GM19351 (cell line): ENCODE data around the gene PPP1R14C.

Experiments
- ATAC-seq: cut with Tn5 transposase; IDR thresholded peaks from one replicate; pipeline ENCODE4 v1.9.1; 2021; ENCODE audit warnings: mild to moderate bottlenecking, moderate library complexity; ENCODE audit not compliant: unreplicated experiment

PPP1R14C gene

DNA sequence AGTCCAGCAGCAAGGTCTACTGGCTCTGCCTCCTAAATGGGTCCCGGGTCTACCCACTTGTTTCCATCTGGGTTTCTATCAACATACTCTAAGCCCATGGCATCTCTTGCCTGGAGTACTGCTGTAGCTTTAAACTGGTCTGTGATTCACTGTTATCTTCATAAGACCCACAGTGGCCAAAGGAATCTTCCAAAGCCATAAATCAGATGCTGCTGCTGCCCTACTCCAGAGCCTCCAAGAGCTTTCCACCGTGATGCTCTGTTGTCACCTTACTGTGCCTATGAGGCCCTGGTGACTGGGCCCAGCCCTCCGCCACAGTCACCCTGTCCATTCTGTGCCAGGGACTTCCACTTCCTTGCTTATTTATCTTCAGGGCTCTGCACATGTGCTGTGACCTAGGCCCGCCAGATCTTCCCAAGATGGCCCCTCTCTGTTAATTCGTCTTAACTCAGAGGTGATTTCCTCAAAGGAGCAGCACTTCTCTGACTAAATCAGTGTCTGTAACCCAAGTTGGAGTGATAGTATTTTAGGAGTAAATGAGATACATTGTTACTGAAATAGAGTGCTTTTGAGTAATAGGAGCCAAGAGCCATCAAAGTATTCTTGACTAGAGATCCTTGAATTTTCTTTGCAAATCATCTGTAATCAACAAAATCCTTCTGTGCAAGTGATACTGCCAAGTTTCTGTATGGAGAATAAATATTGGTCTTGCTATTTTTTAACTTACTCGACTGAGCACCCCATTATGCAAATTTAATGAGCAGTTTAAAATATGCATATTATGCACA is 102.5 kb downstream of the PPP1R14C start:
- no peak for ATAC-seq

DNA sequence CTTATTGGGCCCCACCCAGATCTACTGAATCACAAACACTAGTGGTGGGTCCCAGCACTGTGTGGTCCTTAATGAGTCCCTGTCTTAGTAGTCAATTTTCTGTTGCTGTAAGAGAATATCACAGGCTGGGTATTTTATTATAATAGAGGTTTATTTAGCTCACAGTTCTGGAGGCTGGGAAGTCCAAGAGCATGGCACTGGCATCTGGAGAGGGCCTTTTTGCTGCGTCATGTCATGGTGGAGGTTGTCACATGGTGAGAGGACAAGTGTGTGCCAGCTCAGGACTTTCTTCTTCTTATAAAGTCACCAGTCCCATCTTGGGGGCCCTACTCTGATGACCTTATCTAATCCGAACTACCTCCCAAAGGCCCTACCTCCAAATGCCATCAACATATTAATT is 105.0 kb downstream of the PPP1R14C start:
- no peak for ATAC-seq

DNA sequence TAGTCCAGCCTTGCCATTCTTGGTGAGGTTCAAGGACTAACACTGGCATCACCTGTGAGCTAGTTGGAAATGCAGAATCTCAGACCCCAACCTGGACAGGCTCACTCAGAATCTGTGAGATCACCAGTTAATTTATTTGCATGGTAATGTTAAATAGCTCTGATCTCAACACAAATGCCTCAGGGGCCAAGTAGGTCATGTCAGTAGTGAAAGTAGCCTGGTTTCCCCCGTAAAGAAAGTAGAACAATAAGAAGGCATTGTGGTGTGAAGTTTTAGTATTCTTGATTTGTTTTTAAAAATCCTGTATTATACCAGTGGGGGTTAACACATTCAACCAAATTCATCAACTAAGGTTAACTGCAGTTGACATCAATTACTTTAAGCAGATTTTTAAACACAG is 105.5 kb downstream of the PPP1R14C start:
- ATAC-seq, result no peak

DNA sequence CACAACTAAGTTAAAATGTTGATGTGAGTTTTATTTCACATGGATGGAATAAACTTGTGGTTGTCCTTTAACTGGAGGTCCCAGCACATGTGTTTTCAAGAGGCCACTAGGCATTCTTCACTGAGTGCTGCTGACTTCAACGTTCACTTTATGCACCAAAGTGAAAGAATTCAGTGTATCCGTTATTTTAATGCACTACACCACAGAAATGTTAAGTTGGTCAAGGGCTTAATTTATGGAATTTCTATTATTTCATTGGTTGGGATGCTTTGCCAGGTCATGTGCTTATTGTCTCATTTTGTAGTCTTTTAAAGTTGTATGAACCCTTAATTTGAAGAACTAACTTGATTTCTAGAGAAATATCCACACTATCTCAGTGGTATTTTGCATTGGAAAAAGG is 106.4 kb downstream of the PPP1R14C start:
- ATAC-seq, result no peak

DNA sequence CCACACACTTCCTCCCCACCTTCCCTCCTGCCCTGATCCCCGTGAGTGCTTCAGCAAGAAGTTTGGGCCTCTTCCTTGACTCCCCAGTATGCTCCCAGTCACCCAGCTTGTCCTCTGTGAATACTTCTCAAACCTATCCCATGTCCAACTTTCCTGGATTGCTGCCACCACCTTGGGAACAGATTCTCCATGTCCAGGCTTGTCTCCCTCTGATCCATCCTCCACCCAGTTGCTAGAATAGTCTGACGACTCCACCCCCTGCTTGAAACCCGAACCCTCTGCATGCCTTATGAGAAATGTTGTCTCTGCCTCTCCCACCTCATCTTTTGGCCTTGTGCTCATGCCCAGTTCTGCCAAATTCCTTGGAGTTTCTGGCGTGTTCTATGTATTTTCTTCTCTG is 108.0 kb downstream of the PPP1R14C start:
- ATAC-seq, result no peak

DNA sequence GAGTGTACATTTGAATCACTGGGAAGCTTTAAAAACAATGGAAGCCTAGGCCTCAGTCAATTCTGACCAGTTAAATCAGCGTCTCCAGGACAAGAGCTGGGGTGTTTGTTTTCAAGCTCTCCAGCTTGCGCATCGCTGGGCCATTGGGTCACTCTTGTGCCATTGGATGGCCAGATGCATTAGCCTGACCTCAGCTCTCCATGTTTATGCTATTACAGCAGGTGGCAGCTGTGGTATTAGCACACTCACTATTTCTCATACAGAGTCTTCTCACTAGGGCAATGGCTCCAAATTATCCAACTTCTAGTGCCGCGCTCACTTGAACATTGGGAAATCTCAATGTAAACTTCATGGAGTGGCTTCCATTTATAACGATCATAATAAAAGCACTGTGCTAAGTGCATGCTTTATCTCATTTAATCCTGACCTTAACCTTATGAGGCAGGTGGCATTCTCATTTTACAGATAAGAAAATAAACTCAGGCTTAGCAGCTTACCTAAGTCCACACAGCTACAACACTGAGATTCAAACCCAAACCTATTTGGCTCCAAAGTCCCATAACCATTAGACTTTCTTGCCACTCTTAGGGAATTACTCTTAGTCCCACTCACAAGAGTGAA is 108.8 kb downstream of the PPP1R14C start:
- ATAC-seq, result no peak

DNA sequence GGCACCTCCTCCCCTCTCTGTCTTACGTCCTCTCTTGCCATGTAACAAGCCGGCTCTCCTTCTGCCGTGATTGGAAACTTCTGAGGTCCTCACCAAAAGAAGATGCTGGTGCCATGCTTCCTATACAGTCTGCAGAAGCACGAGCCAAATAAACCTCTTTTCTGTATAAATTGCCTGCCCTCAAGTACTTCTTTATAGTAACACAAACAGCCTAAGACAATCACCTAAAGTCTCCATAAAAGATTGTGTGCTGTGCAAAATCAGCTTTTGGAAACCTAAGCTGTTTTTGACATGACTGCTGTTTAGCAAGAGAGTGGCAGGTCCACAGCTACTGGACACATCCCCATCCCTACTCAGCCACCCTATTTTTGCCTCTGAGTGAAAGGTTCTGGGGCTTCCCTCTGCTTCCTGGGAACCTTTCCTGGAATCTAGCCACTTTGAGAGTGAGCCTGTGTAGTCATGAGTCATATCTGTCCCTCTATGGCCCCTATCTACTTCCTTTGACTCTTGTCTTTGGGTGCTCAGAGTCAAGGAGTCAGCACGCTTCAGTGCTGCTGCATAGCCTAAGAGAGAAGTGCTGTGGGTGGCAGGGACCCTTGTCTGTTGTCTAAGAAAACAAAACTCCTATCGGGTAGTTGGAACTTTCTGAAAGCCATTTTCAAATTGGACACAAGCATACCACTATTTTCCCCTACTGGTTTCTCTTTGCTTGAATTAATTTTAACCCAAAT is 110.0 kb downstream of the PPP1R14C start:
- ATAC-seq, result peak; percentile 63

DNA sequence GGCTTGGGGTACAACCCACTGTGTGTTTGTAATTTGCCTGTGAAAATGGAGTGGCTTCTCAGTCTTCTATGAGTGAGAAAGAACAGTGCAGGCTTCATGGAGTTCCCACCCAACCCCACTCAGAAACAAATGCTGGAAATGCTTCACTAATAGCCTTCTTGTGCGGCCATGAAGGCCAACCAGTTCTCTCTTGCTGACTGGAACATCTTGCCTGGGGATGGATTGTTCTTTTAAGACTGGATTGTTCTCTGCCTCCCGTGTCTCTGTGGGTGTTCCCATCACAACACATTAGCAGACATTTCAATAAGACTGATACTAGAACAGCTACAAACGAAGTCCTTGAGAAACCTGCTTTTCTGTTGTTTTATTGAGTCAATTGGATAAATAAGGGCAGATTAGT is 110.6 kb downstream of the PPP1R14C start:
- ATAC-seq, result no peak

DNA sequence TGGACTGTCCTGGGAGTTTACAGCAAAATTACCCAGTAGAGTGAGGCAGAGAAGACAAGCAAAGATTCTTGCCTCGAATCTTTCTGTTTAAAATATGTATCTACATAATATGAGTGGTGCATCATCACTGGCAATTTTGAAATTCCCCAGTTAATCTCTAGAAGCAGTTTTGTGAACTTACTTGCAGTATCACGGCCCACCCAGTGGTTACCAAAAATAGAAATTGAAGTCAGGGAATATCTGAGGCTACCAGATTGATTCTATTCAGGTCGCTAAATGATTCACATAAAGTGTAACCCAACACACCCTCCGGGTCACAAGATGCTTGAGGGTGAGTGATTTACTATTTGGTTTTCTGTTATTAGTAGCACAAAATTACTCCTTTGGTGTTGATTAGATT is 111.9 kb downstream of the PPP1R14C start:
- no peak for ATAC-seq

DNA sequence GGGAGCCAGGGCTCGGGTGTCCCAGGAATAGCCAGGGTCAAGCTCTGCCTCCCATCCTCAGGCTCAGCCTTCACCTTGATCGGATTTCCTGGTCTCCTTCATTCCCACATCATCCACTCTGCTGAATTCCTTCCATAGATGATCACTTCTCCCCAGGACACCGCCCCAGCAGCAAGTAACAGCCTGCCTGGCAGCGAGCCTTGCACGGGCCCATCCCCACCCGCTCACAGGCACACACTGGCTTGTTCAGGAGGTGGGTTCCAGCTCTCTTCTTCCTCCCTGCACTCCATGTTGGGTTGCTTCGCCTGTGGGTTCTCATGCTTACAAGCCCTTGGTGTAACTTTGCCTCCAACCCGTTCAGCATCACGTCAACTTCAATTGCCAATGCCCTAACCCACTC is 113.0 kb downstream of the PPP1R14C start:
- no peak for ATAC-seq

DNA sequence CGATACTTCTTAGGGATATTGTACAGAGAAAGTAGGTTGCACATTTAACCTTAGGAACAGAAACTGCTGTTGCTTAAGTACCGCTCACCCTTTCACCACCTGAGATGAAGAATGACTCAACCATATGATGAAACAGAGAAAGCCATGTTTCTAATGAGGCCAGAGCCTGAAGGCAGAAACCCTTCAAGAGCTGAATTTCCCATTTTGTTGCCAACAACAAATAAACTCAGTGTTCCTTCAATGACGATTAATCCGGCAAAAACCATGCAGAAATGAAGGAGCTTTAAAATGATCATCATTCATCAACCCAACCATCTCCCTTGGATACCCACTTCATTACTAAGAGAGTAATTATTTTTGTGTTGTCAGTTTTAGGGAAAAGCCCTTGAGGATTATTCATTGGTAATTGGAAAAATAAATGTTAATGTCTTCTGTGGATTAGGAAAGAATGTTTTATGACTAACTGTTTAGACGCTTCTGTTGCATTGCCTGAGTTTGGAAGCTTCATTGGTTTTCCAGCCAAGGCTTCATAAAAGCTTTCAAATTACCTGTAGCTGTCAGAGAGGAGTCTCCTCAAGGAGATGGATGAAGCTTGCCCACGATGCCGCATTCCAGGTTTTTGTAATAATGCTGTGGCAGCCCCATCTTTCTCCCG is 113.9 kb downstream of the PPP1R14C start:
- no peak for ATAC-seq

DNA sequence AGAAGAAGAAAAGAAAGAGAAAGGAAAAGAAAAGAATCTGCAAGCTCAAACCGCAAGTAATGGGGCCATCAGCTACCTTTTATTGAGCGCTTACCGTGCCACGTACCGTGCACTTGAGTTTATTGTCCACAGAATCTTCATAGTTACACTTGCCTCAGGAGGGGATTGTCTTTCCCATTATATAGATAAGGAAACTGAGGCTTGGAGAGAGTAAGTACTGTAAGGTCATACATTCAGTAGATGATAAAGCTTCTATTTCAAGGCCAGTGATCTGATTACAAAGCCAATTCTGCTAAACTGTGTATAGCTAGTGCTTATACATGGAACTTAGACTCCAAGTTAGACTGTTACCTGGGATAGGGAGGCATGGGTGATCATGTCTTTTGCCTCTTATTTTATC is 115.5 kb downstream of the PPP1R14C start:
- ATAC-seq, result no peak

DNA sequence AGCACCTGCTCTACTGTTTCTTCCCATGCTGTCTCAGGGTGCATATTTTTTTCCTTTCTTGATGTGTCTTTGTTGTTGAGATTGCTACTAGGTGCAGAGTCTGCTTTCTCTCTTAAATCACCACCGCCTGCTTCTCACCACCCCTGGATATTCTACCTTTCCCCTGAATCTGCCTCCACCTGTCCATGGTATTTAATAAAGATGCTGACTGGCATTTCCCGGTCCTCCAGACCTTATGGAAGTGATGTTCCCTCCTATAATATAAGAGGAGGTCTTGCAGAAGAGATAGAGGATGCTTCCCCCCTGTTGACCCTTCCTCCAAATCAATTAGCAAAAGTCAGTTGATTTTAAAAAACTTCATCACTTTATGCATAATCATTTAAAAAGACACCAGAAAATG is 118.1 kb downstream of the PPP1R14C start:
- no peak for ATAC-seq

DNA sequence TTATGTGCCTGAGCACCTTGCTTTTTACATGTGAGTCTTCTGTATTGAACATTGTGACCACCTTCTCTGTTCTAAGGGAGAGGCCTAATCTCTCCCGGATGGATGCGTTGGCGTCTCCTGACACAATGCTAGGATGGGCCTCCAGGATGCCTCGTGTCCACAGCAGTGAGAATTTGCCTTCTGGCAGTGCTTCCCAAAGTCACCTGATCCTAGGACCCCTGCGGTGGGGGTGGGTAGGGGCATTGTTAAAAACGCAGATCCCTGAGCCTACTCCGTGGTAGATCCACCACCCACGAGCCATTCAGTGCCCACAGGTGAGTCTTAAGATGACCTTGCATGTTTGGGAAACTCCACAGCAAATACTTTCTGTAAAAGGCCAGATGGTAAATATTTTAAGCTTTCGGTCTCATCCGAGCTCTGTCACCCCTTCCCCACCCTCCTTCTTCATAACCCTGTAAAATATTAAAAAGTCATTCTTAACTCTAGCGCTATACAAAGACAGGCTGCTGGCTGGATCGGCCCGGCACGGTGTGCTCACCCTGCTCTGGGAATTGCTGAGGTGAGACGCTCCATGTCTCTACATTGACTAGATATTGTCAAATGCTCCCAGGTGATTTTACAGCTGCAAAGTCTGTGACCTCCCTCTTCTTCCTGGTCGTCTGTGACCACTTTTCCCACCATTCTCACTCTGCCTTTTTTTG is 119.3 kb downstream of the PPP1R14C start:
- no peak for ATAC-seq

DNA sequence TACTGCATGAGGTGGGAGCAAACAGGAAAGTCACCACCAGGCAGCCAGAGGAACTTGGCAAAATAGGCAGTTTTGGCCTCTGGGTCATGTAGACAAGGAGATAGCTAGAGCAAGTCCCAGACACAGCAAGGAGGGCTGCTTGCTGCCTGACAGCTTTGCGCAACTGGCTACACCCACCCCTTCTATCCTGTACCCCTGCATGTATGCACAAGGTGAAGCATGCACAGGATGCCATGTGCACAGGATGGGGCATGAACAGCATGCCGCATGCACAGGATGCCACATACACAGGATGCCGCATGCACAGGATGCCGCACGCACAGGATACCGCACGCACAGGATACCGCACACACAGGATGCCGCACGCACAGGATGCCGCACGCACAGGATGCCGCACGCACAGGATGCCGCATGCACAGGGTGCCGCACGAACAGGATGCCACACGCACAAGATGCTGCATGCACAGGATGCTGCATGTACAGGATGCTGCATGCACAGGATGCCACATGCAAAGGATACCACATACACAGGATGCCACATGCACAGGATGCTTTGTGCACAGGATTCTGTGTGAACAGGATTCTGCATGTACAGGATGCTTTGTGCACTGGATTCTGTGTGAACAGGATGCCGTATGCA is 121.0 kb downstream of the PPP1R14C start:
- no peak for ATAC-seq

DNA sequence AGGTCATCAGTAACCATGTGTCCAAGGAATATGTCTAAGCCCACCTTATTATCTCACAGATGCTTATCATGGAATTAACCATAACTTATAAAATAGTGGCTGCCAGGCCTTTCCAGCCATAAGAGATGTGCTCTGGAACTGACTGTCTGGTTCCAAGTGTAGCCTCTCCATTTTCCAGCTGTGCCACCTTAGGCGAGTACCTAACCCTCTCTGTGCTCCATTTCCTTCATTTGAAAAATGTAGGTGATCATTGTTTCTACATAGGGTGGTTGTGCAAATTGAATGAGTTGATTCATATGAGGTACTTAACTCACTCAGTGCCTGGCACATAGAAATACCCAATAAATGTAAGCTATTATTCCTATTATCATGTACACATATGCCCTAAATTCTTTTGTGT is 123.5 kb downstream of the PPP1R14C start:
- no peak for ATAC-seq

DNA sequence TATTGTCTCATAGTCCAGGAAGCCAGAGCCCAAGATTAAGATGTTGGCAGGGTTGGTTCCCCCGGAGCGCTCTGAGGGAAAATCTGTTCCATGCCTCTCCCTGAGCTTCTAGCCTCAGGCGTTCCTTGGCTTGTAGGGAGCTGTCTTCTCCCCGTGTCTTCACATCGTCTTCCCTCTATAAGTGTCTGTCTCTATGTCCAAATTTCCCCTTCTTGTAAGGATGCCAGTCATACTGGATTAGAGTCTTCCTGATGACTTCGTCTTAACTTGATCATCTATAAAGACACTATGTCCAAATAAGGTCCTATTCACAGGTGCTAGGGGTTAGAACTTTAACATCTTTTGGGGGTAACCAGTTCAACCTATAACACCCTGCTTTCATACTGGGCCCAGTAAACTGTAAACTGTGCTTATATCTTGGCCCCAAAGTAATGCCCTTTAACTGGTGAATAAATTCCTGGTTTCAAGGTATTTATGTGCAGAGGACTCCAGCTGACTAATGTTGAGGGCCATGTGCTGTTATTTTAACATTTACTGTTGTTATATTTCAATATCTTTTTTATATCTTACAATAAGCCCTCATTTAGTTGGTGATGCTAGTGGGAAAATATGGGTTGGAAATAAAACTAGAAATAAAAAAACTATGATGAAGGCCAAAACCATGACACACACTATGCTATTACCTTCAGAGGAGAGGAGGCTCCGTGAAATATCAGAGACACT is 124.3 kb downstream of the PPP1R14C start:
- no peak for ATAC-seq

DNA sequence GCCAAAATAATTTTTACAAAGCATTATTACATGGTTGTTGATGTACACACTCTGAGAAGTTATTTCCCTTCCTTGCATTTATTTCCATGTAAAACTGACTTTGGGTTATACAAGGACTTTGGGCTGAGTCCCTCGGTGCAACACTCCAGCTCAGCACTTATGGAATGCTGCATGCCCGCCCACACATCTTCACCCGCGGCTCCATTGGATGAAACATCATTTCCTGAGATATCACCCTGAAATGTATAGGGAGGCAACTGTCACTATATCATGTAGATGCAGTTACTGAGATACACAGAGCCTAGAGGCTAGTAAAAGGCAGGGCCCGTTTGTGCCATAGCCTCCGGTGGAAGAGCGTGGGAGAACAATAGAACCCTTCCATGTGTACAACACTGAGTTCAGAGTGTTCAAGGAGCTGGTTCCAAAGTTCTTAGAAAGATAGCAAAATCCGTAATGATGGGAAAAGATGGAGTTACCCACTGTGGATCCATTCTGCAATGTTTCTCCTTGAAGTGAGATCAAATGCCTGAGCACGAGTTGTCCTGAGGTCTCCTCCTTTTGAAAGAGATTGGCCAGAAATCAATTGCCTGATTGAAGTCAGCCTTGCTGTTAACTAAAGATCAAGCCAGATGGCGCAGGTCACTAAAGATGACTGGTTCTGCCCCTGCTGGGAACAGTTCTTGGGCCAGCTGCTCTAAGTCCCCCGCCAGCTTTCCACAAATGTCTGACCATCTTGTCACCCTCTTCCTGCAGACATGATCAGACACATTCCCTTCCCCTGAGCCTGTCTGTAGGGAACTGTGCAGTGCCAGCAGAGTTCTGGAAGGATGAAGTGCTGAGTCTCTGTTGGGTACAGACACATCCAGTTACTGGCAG is 125.1 kb downstream of the PPP1R14C start:
- ATAC-seq, result no peak
